ENCODE results near the gene HOXB9.

Gene HOXB9

GRCh38 chr17:48609759-48610281, 16.3 kb downstream of the HOXB9 start:
- Histone ChIP-seq H3K36me3 (ENCODE audit: control insufficient read depth, low read length) (no peaks in the 10 kb centered on the region), H3K4me2 (ENCODE audit: low read length) (peak overlapping the region; percentile 82), H3K9me2 (replicated peaks; ENCODE audit: control insufficient read depth, low read length) (no peaks in the 10 kb centered on the region), H3K79me2 (ENCODE audit: control insufficient read depth, low read length) (no peaks in the 10 kb centered on the region), H4K20me1 (ENCODE audit: control insufficient read depth, insufficient read depth, low read depth, low read length) (no peaks in the 10 kb centered on the region), H3K27ac (ENCODE audit: low read depth, low read length) (no peak overlapping the region), H3K4me3 (ENCODE audit: low read length) (peak overlapping the region; percentile 83), H3K9me3 (ENCODE audit: control insufficient read depth, insufficient read depth, low read length) (no peaks in the 10 kb centered on the region), H3F3A (ENCODE audit: control insufficient read depth, insufficient read depth) (no peaks in the 10 kb centered on the region), H3K27me3 (ENCODE audit: control insufficient read depth, low read length) (peaks cover 29% of the 10 kb centered on the region), H3K4me1 (ENCODE audit: control insufficient read depth, low read length) (peaks cover 24% of the 10 kb centered on the region)
- no peak for TF ChIP-seq CTCF (IDR thresholded peaks at IDR 0.05; ENCODE audit: low read depth, low read length, poor library complexity, severe bottlenecking)
- no peak for TF ChIP-seq EZH2phosphoT487 (IDR thresholded peaks at IDR 0.05; ENCODE audit: borderline replicate concordance, low read length)

GRCh38 chr17:48609033-48609432, 17.1 kb downstream of the HOXB9 start:
- Histone ChIP-seq H3K27me3 (ENCODE audit: control insufficient read depth, low read length) (peaks cover 25% of the 10 kb centered on the region), H3K36me3 (ENCODE audit: control insufficient read depth, low read length) (no peaks in the 10 kb centered on the region), H3K79me2 (ENCODE audit: control insufficient read depth, low read length) (no peaks in the 10 kb centered on the region), H3K4me2 (ENCODE audit: low read length) (peak overlapping the region; percentile 82), H4K20me1 (ENCODE audit: control insufficient read depth, insufficient read depth, low read depth, low read length) (no peaks in the 10 kb centered on the region), H3F3A (ENCODE audit: control insufficient read depth, insufficient read depth) (no peaks in the 10 kb centered on the region), H3K4me3 (ENCODE audit: low read length) (no peak overlapping the region; the same call in 1 of the 2 replicates), H3K27ac (ENCODE audit: low read depth, low read length) (no peak overlapping the region), H3K4me1 (ENCODE audit: control insufficient read depth, low read length) (peaks cover 24% of the 10 kb centered on the region), H3K9me2 (replicated peaks; ENCODE audit: control insufficient read depth, low read length) (no peaks in the 10 kb centered on the region), H3K9me3 (ENCODE audit: control insufficient read depth, insufficient read depth, low read length) (no peaks in the 10 kb centered on the region)
- TF ChIP-seq EZH2phosphoT487 (IDR thresholded peaks at IDR 0.05; ENCODE audit: borderline replicate concordance, low read length) (no peak), CTCF (IDR thresholded peaks at IDR 0.05; ENCODE audit: low read depth, low read length, poor library complexity, severe bottlenecking) (no peak)

- Histone ChIP-seq H4K20me1 (ENCODE audit: control insufficient read depth, insufficient read depth, low read depth, low read length) (no peaks in the 10 kb centered on the region), H3K4me3 (ENCODE audit: low read length) (no peak overlapping the region), H3K27ac (ENCODE audit: low read depth, low read length) (no peak overlapping the region), H3K27me3 (ENCODE audit: control insufficient read depth, low read length) (peaks cover 25% of the 10 kb centered on the region), H3K79me2 (ENCODE audit: control insufficient read depth, low read length) (no peaks in the 10 kb centered on the region), H3K9me3 (ENCODE audit: control insufficient read depth, insufficient read depth, low read length) (no peaks in the 10 kb centered on the region), H3K9me2 (replicated peaks; ENCODE audit: control insufficient read depth, low read length) (no peaks in the 10 kb centered on the region), H3K4me1 (ENCODE audit: control insufficient read depth, low read length) (peaks cover 24% of the 10 kb centered on the region), H3F3A (ENCODE audit: control insufficient read depth, insufficient read depth) (no peaks in the 10 kb centered on the region), H3K36me3 (ENCODE audit: control insufficient read depth, low read length) (no peaks in the 10 kb centered on the region), H3K4me2 (ENCODE audit: low read length) (no peak overlapping the region)
- TF ChIP-seq CTCF (IDR thresholded peaks at IDR 0.05; ENCODE audit: low read depth, low read length, poor library complexity, severe bottlenecking) (no peak), EZH2phosphoT487 (IDR thresholded peaks at IDR 0.05; ENCODE audit: borderline replicate concordance, low read length) (no peak)
Measured at GRCh38 chr17:48608494-48608834, 17.7 kb downstream of the HOXB9 start.
